ENCODE measurements around the gene DLG2. TPM values are rescaled to one million over a fixed set of nuclear protein-coding genes. Genes with fewer than 3 reads are reported as not detected.

DLG2 gene
- polyA plus RNA-seq, 1 experiment = 0.68 TPM

- TF ChIP-seq CTCF (IDR thresholded peaks at IDR 0.05; ENCODE audit: low read depth, low read length) = no peak
- ChIA-PET CTCF (no interaction called here), POLR2A (no interaction called here)
- Histone ChIP-seq H3K4me3 (ENCODE audit: low read depth, low read length) (no peak overlapping the region), H3K9me3 (ENCODE audit: control insufficient read depth, insufficient read depth, low read length) (no peaks in the 10 kb centered on the region), H3K27ac (ENCODE audit: low read depth, low read length) (no peak overlapping the region), H3K27me3 (ENCODE audit: control insufficient read depth, insufficient read depth, low read length) (no peaks in the 10 kb centered on the region)
- DNase-seq (ENCODE audit: low read depth, low spot score) = no peak
Measured at GRCh38 chr11:84691830-84692229, 935.3 kb downstream of the DLG2 start.

- Histone ChIP-seq H3K27ac (ENCODE audit: low read depth, low read length) (no peak overlapping the region), H3K27me3 (ENCODE audit: control insufficient read depth, insufficient read depth, low read length) (no peaks in the 10 kb centered on the region), H3K9me3 (ENCODE audit: control insufficient read depth, insufficient read depth, low read length) (no peaks in the 10 kb centered on the region), H3K4me3 (ENCODE audit: low read depth, low read length) (no peak overlapping the region)
- no peak for TF ChIP-seq CTCF (IDR thresholded peaks at IDR 0.05; ENCODE audit: low read depth, low read length)
- ChIA-PET POLR2A (no interaction called here), CTCF (no interaction called here)
- DNase-seq (ENCODE audit: low read depth, low spot score) = no peak
Measured at GRCh38 chr11:84687433-84687832, 939.7 kb downstream of the DLG2 start.

- H3K27me3 ChIP-seq (ENCODE audit: control insufficient read depth, insufficient read depth, low read length) = no peaks in the 10 kb centered on the region
- CTCF ChIA-PET = no interaction called here
- H3K27ac ChIP-seq (ENCODE audit: low read depth, low read length) = no peak overlapping the region
- H3K4me3 ChIP-seq (ENCODE audit: low read depth, low read length) = no peak overlapping the region
- DNase-seq (ENCODE audit: low read depth, low spot score) = no peak
- POLR2A ChIA-PET = no interaction called here
- TF ChIP-seq CTCF (IDR thresholded peaks at IDR 0.05; ENCODE audit: low read depth, low read length) = no peak
- no peaks in the 10 kb centered on the region for H3K9me3 ChIP-seq (ENCODE audit: control insufficient read depth, insufficient read depth, low read length)
Measured at GRCh38 chr11:84686716-84687115, 940.4 kb downstream of the DLG2 start.

- H3K4me3 ChIP-seq (ENCODE audit: low read depth, low read length) = no peak overlapping the region
- POLR2A ChIA-PET = no interaction called here
- TF ChIP-seq CTCF (IDR thresholded peaks at IDR 0.05; ENCODE audit: low read depth, low read length) = no peak
Measured at GRCh38 chr11:84685976-84686375, 941.2 kb downstream of the DLG2 start.

GRCh38 chr11:84685149-84685548 lies 942.0 kb downstream of the DLG2 start:
- DNase-seq (ENCODE audit: low read depth, low spot score) = no peak
- Histone ChIP-seq H3K9me3 (ENCODE audit: control insufficient read depth, insufficient read depth, low read length) (no peaks in the 10 kb centered on the region), H3K27me3 (ENCODE audit: control insufficient read depth, insufficient read depth, low read length) (no peaks in the 10 kb centered on the region), H3K4me3 (ENCODE audit: low read depth, low read length) (no peak overlapping the region), H3K27ac (ENCODE audit: low read depth, low read length) (no peak overlapping the region)
- CTCF ChIA-PET = no interaction called here
- POLR2A ChIA-PET = no interaction called here
- no peak for TF ChIP-seq CTCF (IDR thresholded peaks at IDR 0.05; ENCODE audit: low read depth, low read length)

More at GRCh38 chr11:84685976-84686375, 941.2 kb downstream of the DLG2 start:
- DNase-seq (ENCODE audit: low read depth, low spot score) = no peak
- Histone ChIP-seq H3K27ac (ENCODE audit: low read depth, low read length) (no peak overlapping the region), H3K9me3 (ENCODE audit: control insufficient read depth, insufficient read depth, low read length) (no peaks in the 10 kb centered on the region), H3K27me3 (ENCODE audit: control insufficient read depth, insufficient read depth, low read length) (no peaks in the 10 kb centered on the region)
- CTCF ChIA-PET = no interaction called here
